GM19193 (cell line): ENCODE data around the gene SMARCC1.

Experiments
- POLR2A ChIP-seq: IDR thresholded peaks from 4 replicates; pipeline ENCODE4 v1.6.1; 2011; ENCODE audit not compliant: insufficient read depth, insufficient read length; ENCODE audit errors: extremely low read depth

SMARCC1 gene

DNA sequence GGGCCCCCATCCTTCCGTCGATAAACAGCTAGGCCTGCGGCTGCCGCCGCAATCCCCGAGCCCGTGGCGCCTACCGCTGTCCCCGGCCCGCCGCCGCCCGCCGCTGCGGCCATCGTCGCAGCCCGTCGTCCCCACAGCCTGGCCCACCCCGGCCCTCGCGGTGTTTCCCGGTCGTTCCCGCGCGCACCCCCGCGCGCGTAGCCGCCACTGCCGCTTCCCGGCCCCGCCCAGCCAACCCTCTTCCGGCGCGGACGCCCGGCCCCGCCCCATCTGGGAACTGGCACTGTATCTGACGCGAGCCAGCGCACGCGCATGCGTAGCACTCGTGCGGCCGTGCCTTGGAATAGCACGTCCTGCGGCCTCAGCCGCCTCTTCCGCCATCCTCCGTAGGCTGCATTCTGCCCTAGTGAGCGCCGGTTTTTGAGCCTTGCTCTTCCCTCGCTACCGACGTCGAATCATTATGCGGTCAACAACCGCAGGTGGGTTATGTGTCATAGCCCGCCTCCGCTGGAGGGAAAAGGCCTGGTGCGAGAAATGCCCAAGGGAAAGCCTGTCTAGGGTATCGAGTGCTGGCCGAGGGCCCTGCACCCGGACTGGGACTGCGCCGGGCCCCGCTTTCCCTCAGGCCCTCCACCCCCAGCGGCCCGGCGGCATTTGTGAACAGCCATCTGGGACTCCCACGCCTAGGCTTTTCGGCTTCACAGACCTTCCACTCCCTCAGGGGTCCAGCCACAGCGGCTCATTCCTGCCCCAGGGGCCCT lies at the start of gene SMARCC1:
Gene SMARCC1 (minus strand): TSS at position 209 of the 761 bp plus-strand sequence. CDS start 96 bp downstream, at position 113.
- peak; percentile 90 for TF ChIP-seq POLR2A

DNA sequence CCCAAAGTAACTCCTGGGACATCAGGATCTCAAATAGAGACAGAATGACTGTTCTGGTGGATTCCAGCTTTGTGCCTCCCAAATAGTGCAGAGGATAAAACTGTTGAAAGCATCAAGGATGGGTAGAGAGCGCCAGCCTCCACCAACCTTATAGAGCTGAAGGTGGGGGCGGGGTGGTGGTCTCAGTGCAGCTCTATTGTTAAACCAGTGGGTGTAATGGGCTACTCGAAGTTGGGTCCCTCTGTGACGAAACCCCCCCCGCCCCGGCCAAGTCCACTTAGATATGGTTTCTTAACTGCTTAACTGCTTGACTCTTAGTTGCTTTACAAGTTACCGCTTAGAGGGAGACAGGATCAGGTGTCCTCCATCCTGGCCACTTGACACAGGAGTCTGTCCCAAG lies 43.9 kb upstream of the SMARCC1 start:
- no peak for TF ChIP-seq POLR2A

DNA sequence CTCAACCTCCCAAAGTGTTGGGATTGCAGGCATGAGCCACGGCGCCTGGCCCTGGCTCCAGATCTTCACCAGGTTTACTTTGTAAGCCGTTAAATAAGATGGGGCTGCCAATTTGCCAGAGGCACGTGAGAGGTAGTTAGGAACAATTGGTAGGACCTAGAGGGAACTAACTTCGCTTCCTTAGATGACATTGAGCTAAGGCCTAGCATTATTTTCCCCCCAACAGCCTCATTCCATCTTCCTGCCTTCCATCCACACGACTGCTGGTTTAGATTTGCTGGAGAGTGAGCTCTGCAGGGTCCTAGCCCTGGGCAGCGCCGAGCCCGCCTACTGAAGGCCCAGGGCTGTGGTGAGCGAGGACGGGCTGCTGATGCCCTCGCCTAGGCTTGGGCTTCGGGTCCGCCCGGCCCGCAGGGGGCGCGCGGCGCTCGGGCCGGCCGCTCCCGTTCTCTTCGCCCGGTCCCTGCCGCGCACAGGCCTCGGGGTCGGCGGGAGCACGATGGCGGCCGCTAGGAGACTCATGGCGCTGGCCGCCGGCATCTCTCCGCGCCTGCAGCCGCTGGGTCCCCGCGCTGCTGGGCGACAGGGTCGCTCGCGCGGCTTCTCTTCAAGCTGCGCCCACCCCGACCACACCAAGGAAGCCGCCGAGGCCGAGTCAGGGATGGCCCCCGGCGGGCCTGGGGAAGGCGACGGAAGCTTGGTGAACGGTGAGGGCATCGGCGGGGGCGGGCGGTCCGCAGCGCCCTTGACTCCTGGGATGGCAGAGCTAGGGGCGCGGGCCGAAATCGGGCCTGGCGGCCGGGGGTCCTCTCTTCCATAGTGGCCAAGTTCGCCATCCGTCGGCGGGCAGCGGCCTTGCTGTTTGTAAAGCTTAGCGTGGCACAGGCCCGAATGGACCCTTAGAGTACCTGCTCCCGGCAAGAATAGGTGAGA lies 43.1 kb upstream of the SMARCC1 start:
- TF ChIP-seq POLR2A, result peak; percentile 85

DNA sequence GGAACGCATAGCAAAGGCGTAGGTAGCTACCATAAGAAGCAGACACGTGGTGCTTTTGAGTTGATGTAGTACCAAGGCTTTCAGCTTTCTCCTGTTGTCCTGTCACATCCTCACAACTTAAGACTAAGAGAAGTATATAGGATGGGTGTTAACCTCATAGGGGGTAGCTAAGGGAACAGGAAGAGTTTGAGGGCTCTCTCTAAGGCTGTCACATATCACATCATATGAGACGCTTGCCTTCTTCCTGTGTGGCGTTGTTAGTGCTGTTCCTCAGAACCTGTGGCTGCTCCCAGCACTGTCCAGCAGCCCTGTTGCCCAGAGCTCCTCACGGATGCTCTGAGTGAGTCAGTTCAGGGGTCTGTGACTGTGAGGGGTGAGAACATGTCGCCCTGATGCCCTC lies 35.9 kb upstream of the SMARCC1 start:
- TF ChIP-seq POLR2A, result no peak

DNA sequence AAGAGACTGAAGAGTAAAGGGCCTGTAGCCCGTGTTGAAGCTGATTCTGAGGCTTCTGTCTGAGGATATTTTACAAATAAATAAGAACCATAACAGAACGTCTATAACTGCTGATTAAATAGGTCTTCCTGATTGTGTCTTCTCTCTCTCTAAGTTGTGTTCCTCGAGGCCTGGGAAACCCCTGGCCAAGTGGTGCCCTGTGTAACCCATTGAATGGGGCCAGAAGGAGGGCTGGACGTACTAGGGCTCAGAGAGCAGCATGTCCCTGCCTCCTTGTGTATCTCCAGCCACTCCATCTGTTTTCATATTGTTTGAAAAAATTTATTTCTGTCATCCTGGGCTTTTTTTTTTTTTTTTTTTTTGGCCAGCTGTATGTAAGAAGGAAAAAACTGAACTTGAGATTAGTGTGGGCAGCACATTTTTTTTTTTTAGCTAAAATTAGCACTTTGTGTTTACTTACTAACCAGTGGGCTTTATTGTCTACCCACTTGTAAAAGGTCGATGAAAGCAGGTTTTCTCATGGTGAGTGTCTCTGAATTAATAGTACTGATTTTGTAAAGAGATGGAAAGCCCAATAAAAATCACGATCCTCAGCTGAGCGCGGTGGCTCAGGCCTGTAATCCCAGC lies 32.0 kb upstream of the SMARCC1 start:
- TF ChIP-seq POLR2A, result no peak

DNA sequence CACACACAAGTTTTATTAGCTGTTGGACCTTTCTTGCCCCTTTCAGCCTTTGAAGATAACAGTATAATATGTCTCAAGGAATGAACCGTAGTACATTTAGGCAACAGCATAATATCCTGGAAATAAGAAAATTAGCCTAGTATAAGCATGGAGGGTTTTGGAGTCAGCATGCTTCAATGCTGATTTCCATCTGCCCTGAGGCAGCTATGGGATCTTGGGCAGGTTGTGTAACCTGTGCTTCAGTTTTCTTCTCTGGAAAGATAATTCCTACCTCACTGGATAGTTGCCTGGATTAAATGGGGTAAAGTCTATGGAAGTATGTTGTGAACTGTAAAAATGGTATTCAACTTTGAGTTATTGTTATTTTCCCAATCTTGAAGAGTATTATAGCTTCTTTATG lies 22.9 kb upstream of the SMARCC1 start:
- no peak for TF ChIP-seq POLR2A

DNA sequence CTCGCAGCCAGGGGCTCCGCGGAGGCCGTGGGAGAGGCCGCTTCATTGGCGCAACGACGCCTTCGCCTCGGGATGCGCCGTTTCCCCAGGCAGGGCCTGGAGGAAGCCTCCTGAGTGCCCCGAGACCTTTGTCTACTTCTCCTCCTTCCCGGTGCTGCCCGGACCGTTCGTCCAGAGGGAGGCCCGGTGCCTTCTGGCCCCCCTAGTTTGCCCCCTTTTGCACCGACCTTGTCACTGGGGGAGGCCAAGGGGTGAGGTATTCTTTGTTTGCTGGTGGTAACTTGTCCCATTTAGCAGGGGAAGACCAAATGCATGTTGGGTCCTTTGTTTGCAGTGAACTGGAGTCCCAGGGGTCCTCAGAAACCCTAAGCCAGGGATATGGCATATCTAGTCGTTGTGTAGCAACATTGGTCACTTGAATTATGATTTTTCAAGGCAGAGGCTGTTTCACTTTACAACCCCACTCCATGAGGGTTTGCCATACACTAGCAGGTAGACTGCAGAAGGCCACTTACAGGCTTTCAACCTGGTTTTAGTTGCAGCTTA lies 21.9 kb upstream of the SMARCC1 start:
- TF ChIP-seq POLR2A, result no peak

DNA sequence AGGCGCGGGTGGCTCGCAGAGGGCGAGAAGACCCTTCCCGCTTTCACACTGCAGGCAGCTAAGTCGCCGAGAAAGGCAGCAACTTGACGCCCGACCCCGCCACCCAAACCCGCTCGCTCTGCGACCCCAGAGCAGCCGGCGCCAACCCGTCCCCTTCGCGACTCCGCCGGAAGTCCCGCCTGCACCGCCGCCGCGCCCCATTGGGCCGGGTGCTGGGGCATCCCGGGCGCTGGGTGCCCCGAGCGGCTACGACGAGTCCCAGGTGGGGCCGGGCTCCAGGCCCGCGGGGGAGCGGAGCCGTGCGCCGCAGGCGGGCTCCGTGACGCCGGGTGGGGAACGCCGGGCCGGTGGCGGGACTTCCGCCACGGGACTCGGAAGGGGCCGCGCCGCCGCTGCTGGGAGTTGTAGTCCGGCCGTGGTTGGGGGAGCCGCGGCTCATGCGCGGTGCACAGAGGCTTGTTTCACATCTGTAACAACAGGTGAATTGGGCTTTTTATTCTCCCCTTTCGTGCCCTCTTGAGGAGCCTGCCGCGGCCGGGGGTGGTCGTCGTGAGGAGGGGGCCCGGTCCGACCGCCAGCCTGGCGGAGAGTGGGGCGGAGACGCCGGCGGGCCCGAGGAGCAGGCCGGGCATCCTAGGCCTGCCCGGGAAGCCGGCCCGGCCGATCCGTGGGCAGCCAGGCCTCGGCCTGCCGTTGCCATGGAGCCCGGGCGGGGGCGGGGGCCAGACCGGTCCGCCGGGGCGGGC lies 21.2 kb upstream of the SMARCC1 start, which contains the start of gene DHX30:
Gene DHX30 (plus strand): TSS at position 405 of the 746 bp plus-strand sequence. CDS start 7,546 bp downstream, outside the sequence.
- TF ChIP-seq POLR2A, result peak; percentile 76

DNA sequence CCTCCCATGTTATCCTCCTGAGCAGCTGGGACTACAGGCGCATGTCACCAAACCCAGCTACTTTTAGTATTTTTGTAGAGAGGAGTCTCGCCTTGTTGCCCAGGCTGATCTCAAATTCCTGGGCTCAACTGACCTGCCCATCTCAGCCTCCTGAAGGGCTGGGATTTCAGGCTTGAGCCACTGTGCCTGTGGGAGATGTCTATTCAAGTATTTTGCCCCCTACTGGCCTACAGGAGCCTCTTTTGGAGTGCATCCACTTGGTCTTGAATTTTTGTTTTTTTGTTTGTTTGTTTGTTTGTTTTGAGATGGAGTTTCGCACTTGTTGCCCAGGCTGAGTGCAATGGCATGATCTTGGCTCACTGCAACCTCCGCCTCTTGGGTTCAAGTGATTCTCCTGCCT lies 18.0 kb upstream of the SMARCC1 start:
- no peak for TF ChIP-seq POLR2A

DNA sequence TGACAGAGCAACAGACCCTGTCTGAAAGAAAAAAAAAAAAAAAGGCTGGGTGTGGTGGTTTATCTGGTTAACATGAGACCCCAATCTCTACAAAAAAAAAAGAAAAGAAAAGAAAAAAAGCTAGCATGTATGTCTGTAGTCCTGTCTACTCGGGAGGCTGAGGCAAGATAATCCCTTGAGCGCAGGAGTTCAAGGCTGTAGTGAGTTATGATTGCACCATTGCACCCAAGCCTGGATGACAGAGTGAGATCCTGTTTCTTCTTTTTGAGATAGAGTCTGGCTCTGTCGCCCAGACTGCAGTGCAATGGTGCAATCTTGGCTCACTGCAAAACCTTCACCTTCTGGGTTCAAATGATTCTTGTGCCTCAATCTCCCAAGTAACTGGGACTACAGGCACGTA lies 12.9 kb upstream of the SMARCC1 start:
- TF ChIP-seq POLR2A, result no peak

DNA sequence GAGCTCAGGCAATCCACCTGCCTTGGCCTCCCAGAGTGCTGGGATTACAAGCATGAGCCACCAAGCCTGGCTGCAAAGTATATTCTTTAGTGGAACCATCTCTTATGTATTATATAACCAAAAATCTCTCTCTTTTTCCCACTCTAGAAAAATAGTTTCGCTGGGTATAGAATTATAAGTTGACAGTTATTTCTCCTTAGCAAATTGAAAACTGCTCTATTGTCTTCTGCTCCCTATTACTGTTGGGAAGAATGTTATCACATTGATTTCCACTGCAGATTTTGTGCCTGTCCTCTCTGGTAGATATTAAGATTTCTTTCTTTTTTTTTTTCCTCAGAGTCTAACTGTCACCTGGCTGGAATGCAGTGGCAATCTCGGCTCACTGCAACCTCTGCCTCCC lies 11.0 kb upstream of the SMARCC1 start:
- no peak for TF ChIP-seq POLR2A

DNA sequence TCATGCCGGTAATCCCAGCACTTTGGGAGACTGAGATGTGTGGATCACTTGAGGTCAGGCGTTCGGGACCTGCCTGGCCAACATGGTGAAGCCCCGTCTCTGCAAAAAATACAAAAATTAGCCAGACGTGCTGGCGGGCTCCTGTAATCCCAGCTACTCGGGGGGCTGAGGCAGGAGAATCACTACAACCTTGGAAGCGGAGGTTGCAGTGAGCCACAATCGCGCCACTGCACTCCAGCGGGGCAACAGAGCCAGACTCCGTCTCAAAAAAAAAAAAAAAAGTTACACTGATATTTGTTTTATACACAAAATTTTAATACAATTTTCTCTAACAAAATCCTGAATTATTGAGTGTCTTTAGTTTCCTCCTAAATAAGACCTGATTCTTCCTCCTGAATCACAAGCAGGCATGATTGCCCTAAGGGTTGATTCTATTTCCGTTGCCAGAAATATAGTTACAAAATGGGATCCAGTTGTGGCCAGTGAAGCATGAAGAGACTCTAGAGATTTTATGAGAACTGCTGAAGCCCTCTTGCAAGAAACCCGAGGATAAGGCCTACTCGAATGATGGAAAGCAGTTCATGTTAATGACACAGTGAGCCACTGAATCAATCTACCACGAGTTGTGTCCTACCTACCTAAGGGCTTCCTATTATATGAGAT lies 9.6 kb upstream of the SMARCC1 start:
- no peak for TF ChIP-seq POLR2A

DNA sequence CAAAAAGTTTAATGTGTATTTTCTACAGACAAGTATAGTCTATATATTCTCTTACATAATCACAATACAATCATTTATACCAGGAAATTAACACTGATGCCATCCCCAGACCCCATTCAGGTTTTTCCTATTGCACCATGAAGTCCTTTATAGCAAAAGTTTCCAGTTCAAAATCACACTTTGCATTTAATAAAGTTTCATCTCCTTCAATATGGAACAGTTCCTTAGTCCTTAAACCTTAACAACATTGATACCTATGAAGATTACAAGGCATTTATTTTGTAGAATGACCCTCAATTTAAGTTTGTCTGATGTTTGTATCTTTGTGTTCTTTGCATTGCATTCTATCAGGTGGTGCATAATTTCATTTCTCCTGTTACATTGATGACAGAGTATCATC lies 2.0 kb upstream of the SMARCC1 start:
- TF ChIP-seq POLR2A, result no peak
